T-helper 1 cell treated with Interleukin-12 subunit alpha and Interleukin-12 subunit beta and Interleukin-4 antibody, amounts not matched to agents 30 ng/mL and 1 ng/mL, for 36 hours (primary cell): Measurements from ENCODE around the gene CISD3. TPM values are rescaled to one million over a fixed set of nuclear protein-coding genes. Genes with fewer than 3 reads are reported as not detected.

Experiments used
- intact Hi-C: fragments of 100-400 bp; cut with micrococcal nuclease; formaldehyde crosslinking; loops from one replicate; pipeline ENCODE4 v1.15.1; 2024
- total RNA-seq: library from RNA; stranded (reverse); gene quantifications from 2 replicates; pipeline ENCODE4 v1.2.3, GENCODE V29; 2022

Gene CISD3, protein sequence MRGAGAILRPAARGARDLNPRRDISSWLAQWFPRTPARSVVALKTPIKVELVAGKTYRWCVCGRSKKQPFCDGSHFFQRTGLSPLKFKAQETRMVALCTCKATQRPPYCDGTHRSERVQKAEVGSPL
- 38.3 and 47.1 TPM in 2 replicates for total RNA-seq

DNA sequence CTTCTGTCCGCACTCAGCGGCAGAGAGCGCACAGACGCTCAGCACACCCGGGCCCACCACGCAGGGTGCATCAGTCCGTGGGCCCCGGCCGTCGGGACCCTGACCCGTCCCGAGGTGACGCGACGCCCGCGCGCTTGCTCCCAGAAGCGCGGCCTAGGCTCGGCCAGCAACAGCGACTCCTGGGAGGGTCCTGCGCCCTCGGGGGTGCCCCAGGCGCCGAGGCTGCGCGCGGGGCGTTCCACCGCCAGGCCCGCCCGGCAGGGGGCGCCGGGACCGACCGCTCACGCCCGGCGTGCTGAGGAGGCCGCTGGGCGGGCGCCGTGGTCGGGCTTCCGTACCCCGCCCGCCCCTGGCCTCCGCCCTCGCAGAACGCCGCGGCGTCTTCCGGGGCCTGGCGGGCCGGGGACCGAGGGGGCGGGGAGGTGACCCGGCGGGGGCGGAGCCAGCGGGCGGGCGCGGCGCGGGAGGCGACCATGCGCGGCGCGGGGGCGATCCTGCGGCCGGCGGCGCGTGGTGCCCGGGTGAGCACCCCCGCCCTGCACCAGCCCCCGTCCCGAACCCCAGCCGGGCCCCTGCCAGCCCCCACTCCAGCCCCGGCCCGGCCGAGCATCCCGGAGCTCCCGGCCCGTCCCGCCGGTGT is at the start of gene CISD3:
TSS of gene CISD3 (plus strand) at position 456 of the 640 bp plus-strand sequence. CDS start at position 474, 18 bp downstream.
- intact Hi-C loops = loop anchor here (1.0 kb wide), 3 partner anchors 22 to 172 kb away; partner anchors contain the start of gene PSMB3

DNA sequence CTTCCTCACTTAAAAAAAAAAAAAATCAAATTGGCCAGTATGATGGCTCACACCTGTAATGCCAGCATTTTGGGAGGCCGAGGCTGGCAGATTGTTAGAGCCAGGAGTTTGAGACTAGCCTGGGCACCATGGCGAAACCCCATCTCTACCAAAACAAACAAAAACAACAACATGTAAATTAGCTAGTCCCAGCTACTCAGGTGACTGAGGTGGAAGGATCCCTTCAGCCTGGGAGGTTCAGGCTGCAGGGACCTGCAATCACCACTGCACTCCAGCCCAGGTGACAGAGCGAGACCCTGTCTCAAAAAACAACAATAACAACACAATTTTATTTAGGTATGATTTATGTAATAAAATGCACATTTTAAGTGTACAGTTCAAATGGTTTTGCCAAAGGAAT is 49.0 kb upstream of the CISD3 start:
- intact Hi-C loops = no loop called here

DNA sequence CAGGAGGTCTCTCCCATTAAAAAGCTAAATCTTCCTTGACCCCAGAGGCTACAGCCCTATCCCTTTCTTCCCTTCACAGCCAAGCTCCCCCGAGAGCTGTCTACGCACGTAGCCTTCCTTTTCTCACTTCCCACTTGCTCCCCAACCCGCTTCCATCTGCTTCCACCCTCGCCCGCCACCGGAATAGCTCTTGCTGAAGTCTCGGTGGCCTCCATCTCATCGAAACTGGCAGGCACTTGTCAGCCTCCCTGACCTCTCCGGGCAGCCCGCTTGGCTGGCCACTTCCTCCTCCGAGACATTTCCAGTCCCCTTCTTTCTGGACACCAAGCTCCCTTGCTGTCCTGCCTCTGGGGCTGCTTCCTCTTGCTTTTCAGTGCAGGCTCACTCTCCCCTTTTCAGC is 44.6 kb upstream of the CISD3 start:
- intact Hi-C loops = no loop called here

DNA sequence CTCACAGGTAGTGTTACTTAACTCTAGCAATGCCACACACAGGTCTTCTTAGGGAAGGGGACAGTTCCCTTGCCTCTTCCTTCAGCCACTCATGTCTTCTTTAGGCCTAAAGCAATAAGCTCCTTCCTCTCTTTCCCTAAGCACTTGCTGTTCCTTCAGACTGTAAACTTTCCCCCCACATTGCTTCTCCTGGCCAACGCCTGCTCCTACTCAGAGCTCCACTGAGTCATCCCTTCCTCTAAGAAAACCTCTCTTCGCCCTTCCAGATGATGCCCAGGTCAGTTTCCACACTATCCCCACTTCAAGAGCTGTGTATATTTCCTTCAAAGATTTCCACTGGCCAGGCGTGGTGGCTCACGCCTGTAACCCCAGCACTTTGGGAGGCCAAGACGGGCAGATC is 42.9 kb upstream of the CISD3 start:
- intact Hi-C loops = no loop called here

DNA sequence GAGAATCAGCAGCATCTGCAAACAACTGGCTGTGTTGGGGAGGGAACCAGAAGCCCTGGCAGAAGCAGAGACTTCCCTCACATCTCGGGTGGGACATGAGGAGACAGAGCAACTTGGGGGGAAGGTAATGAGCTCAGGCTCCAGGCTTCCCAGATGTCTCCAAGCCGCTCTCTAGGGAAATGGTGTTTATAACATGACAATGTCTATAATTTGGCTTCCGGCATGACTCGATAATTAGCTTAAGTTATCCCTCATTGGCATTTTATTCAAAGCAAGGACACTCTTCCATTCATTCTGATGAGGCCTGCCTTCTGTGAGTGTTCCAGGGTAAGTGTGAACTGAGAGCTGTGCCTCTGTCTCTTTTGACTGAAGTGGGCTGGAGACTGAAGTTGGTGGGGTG is 39.8 kb upstream of the CISD3 start:
- intact Hi-C loops = no loop called here

DNA sequence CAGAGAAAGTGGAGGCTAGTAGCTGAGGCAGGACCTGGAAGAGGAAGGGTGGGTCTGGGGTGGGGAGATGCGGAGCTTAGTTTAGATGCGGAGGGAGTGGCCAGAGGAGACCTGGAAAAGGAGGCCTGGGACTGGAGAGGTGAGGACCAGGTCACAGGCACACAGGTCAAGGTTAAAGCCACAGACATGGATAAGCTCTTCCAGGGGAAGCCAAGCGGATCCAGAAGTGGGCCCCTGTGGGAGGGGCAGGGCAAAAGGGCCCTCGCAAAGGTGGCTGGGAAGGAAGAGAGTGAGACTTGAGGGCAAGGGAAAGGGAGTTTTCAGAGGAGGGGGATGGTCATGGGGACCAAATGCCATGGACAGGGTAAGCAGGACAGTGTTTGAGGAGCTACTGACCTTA is 39.0 kb upstream of the CISD3 start:
- intact Hi-C loops = no loop called here

DNA sequence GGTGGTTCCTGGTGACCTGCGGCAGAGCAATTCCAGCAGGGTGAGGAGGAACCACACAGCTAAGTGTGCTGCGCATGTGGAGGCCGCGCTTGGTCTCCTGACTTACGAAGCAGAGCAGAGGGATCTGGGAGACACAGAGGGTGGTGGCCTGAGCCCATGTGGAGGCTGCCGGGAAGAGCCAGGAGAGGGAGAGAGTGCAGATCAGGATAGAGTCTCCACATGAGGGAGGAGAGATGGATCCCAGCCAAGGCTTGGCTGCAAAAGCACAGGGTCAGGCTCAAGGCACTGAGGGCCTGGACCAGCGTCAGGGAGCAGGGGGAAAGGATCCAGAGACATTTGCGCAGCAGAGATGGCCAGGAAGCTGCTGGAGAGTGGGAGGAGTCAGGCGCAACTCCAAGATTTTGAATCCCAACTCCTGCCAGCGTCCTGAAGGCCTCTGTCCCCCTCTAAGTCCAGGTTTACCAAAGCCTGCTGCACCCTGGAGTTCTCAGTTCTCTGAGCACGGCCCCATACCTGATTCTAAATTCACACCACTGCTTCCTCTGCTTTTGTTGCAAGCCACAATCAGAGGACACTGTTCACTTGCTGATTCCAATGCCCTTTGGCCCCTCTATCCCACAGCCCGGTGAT is 36.3 kb upstream of the CISD3 start:
- intact Hi-C loops = no loop called here

DNA sequence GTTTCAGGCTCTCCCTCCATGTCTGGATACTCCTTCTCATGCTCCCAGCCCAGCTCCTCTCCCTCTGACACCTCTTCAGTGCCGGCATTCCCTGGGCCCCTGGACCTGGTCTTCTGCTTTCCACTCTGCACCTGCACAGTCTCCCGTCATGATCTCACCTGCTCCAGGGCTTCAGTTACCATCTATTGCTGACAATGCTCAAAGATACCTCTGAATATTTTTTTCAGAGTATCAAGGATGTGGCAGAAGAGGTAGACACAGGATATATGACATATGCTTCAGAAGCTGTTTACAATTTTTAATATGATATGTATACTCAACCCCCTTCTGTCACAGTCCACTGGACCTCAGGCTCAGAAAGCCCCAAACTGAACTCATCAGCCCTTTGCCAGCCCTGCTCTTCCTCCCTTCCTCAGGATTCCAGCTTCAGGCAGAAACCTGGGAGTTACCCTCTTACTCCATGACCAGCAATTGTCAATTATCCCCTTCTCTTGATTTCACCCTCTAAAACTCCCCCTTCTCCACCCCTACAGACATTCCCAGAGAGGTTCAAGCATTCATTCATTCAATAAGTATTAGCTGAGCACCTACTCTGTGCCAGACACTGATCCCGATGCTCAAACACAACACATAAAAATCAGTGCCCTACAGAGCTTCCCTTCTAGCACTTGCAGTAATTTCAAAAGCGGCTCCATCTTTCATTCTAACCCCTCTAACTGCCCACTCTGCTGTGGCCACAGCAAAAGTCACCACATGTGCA is 32.9 kb upstream of the CISD3 start:
- intact Hi-C loops = loop anchor here (1.0 kb wide), 1 partner anchor 20 kb away; no protein-coding TSS in a partner anchor

DNA sequence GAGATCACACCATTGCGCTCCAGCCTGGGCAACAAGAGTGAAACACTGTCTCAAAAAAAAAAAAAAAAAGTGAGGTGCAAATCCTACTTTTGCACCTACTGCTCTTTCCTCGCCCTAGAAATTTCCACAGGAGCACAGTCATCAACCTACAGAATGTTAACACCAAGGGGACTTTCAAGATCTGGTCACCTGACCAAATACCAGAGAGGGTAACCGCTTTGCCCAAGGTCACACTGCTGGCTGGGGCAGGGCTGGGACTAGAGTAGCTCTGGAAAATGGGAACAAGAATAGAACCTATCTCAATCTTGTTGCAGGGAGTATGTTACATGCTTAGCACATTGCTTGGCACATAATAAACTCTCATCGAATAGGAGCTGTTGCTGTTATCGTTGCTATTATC is 31.4 kb upstream of the CISD3 start:
- intact Hi-C loops = no loop called here

DNA sequence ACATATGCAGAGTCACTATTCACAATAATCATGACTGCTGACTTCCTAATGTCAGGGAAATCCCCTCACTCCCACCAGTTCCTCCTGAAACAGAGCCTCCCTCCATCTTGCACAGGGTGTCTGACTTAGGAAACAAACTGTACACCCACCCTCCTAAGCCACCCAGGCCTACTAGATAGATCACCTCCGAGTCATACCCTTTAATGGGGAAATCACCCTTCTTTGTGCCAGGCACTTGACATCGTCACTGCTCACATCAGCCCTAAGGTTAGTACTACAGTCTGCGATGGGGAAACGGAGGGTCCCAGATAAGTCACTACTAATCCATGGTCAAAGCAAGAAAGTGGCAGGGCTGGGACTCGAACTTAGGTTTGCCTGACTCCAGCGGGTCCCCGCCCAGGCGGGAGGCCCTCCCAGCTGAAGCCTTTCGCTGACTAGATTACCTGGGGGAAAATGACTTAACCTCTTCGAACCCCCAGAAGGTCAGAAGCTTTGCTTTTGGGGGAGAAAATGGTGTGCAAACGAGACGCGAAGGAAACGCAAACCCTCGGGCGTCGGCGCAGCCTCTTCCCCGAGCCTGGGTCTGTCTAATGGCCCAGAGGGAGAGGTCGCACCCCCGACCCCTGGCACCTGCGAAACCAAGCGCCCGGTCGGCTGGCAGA is 28.5 kb upstream of the CISD3 start:
- intact Hi-C loops = loop anchor here (1.0 to 10.0 kb wide), 9 partner anchors 24 to 1623 kb away; partner anchors contain the start of genes CDK12, PIP4K2B and PSMB3

DNA sequence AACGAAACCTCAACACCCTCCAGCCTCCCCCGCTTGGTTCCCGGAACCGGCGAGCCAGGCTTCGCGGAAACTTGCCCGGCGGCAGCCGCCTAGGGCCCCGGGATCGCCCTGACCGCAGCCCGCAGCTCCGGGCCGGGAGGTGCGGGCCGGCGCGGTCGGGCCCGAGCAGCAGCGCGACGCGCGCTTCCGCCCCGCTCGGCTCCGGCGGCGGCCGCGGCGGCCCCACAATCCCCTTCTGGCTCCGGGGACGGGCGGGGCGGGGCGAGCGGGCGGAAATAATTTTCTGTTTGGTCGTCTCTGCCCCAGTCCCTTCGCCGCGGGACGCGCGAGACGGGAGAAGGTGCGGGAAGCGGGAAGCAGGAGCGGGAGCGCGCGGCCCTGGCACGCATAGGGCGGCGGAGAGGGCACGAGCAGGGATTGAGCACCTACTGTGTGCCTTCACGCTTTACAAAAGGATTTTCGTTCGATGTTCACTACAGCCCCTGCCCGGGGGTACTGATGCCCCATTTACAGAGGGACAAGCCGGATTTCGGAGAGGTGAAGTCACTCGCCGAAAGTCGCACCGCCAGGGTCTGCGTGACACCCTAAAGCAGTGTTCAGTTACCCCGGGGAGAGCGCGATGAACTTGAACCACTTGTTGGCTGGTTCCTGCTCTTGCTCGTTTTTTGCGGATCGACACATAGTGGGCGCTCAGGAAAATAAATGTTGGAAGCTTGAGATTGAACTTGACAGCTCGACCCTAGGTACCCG is 27.8 kb upstream of the CISD3 start:
- intact Hi-C loops = loop anchor here (1.0 to 10.0 kb wide), 3 partner anchors 167 to 1622 kb away; partner anchors contain the start of gene CDK12

DNA sequence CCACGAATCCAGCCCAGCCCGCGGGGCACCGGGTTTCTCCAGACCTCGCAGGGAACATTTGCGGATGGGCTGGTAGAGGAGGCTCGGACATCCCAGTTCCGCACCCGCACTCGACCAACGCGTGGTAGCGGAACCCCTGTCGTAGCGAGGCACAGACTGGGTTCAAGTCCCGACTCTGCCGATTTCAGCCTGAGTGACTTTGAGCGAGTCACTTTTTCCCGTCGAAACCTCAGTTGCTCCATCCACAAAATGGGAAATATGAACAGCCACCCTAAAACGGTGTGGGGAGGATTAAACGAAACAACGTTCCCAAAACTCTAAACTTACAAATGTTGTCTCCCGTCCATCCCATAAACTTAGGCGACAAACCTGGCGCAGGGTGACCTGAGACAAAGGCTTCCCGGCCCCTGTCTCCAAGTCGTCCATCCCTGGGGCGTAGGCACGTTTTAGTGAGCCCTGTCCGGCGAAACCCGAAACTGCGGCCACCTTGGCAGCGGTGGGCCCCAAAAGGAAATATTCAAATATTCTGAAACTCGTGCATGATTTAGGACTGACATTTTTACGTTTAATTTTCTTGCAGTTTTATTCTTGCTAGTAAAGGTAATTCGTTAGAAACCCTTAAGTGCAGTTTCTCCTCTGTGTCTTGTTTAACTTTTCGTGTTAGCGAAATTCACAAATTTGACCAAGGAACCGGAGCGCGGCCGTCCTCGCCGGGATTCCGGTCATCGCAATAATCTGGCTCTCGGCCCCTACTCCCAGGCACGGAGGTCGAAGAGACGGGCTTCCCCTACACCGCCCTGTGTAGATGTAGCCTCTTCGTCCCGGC is 27.0 kb upstream of the CISD3 start:
- intact Hi-C loops = loop anchor here (1.0 to 10.0 kb wide), 3 partner anchors 166 to 1622 kb away; partner anchors contain the start of gene CDK12

DNA sequence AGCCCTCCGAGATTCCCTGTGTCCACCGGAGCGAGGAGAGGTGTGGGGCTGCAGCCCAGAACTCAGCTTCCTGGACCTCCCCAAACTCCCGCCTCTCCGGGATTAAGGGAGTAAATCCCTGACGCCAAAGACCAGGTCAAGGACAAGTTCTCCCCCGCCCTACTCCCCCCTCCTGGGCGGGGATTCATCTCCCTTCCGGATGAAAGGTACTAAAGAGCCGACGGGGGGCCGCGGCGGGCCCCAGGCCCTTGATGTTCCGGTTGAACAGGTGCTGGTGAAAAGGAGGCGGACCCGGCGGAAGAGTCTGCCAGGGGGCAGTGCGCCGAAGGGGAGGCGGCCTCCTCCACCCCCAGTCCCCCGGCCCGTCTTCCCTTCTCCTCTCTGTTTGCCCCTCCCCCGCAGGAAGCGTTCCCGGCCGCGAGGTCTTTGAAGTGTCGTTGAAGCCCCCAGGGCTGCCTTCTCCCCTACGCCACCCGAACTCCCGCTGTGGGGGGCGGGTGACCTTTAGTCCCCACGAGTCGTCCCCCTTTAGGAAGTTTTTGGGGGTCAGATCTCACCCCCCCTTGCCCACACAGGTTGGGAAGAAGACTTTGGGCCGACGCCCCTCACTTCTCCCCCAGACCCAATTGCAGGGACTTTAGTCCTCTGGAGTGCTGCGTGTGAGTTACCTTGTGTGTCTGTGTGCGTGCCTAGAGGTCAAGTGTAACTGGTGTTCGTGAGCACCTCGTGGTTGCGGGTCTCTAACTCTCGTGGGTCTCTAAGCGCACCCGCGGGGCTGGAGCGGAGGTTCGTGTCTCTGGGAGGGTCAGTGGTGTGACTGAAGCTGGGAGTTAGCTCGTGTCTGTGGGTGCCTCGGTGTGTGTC is 26.2 kb upstream of the CISD3 start:
- intact Hi-C loops = loop anchor here (5.0 to 10.0 kb wide), 2 partner anchors 758 to 1621 kb away; partner anchors contain the start of gene CDK12

DNA sequence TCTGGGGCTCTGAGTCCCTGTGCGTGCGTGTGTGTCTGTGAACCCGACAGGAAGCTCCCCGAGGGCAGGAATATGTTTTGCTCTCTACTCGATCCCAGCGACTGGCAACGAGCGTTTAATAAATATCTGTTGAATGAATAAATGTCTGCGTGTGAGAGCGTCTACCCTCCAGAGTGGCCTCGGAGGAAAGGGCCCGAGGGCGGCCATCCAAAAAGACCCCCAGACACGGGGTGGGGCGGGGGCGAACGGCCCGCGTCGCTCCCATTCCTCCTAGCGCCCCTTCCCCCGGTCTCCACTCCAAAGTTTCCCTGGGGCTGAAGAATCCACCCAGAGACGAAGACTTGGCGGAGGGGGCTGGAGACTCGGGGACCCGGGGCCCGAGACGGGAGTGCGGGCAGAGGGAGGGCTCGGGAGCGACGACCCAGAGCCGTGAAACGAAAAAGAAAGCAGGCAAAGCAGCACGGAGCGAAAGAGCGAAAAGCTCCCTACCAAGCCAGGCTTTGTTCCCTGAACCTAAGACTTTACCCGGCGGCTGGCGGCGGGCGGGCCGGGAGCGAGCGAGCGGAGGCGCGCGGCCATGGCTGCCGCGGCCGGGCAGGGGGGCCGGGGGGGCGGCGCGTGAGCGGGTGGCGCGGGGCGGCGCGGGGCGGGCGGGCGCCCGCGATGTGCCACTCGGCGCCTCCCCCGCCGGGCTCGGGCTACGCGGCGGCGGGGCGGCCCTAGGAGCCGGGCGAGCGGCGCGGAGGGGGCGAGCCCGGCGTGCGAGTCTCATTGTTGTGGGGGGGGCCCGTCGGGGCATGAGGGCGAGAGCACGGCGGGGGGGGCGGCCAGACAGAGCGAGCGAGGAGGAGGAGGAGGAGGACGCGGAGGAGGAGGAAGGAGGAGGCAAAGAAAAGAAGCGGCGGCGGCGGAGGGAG is 25.3 kb upstream of the CISD3 start, which contains the start of gene MLLT6:
TSS of gene MLLT6 (plus strand) at position 668 of the 917 bp plus-strand sequence. CDS start 360 bp downstream, outside the sequence.
- intact Hi-C loops = loop anchor here (5.0 to 10.0 kb wide), 2 partner anchors 757 to 1620 kb away; partner anchors contain the start of gene CDK12

DNA sequence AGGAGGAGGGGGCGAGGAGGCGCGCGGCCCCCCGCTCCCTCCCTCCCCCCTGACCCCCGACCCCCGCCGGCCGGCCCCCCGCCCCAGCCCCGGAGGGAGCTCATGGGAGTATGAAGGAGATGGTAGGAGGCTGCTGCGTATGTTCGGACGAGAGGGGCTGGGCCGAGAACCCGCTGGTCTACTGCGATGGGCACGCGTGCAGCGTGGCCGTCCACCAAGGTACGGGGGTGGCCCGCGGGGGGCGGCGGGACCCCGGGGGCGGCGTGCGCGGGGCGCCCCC is 24.7 kb upstream of the CISD3 start:
- intact Hi-C loops = loop anchor here (10.0 kb wide), 1 partner anchor 1619 kb away; no protein-coding TSS in a partner anchor

DNA sequence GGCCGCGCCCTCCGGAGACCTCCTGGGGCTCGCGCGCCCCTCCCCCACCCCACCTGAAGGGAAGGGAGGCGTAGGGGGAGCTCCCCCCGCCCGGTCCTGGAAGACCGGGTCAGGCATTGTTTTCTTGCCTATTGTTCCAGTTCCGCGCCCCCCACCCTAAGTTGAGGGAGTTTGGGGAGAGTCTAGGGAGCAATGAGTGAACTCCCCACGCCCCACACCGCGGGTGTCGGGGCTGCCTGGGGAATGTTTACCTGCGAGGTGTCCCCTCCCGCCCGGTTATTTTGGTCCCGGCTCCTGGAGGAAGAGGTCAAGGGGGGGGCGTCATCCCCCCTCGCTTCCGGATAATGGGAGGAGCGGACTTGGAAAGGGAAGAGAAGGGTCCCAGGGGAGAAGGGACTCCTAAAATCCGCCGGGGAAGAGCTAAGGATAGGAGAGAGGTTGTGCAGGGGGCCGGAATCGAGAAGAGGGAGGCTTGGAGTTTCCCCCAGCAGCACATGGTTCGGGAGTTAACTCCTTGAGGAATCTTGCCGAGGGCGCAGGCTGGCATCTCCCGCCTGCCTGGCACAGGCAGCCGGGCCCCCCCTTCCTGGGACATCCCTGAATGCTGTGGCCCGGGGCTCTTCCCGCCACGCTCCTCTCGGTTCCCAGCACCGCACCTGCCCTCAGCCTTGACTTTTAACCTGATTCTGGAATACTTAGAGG is 24.2 kb upstream of the CISD3 start:
- intact Hi-C loops = loop anchor here (1.0 to 10.0 kb wide), 3 partner anchors 22 to 1619 kb away; no protein-coding TSS in a partner anchor
